CD4-positive, CD25-positive, alpha-beta regulatory T cell (primary cell): ENCODE results near the gene PDE4B. TPM values are rescaled to one million over a fixed set of nuclear protein-coding genes. Genes with fewer than 3 reads are reported as not detected.

Source experiments
- ATAC-seq, 2 donors: fragments of 150-1000 bp; cut with Tn5 transposase; one replicate each; pipeline ENCODE4 v1.10.0; 2021; ENCODE audit warnings: low read depth in 2 of 2, moderate number of reproducible peaks in 2 of 2, moderate library complexity in 1 of 2
- DNase-seq, 3 donors: peaks; one replicate each; pipeline versions ENCODE4 v3.0.0 to v3.0.0-alpha.2; 2012 to 2022; ENCODE audit warnings: mixed read lengths in 1 of 3
- H3K27ac ChIP-seq: one replicate; pipeline ENCODE4 v1.7.0; 2013; ENCODE audit warnings: mild to moderate bottlenecking, low read length; ENCODE audit not compliant: insufficient read depth, poor library complexity, severe bottlenecking
- H3K27me3 ChIP-seq: one replicate; pipeline ENCODE4 v1.7.0; 2013; ENCODE audit warnings: low read length; ENCODE audit not compliant: control insufficient read depth, insufficient read depth
- H3K36me3 ChIP-seq: one replicate; pipeline ENCODE4 v1.7.0; 2013; ENCODE audit warnings: mild to moderate bottlenecking, low read length, moderate library complexity; ENCODE audit not compliant: control insufficient read depth, insufficient read depth
- H3K4me1 ChIP-seq: 2 replicates; pipeline ENCODE4 v1.7.0; 2013; ENCODE audit warnings: mild to moderate bottlenecking, low read length; ENCODE audit not compliant: insufficient read depth, control insufficient read depth, poor library complexity, severe bottlenecking
- H3K4me3 ChIP-seq: one replicate; pipeline ENCODE4 v1.7.0; 2013; ENCODE audit warnings: low read depth, mild to moderate bottlenecking, low read length, moderate library complexity
- H3K9me3 ChIP-seq, 2 experiments: 1 replicate in 1 of 2; 2 replicates in 1 of 2; pipeline ENCODE4 v1.7.0; 2013; ENCODE audit warnings: low read length in 2 of 2, mild to moderate bottlenecking in 1 of 2, moderate library complexity in 1 of 2; ENCODE audit not compliant: control insufficient read depth in 2 of 2
- H3K27ac Mint-ChIP-seq, 3 donors: one replicate each; pipeline ENCODE4 v1.8.0; 2020 to 2022; ENCODE audit warnings: mild to moderate bottlenecking in 3 of 3, mixed read lengths in 3 of 3, moderate library complexity in 2 of 3
- H3K27me3 Mint-ChIP-seq: one replicate; pipeline ENCODE4 v1.8.0; 2022; ENCODE audit warnings: mild to moderate bottlenecking, mixed read lengths
- H3K36me3 Mint-ChIP-seq: one replicate; pipeline ENCODE4 v1.8.0; 2020; ENCODE audit warnings: mixed read lengths
- H3K4me1 Mint-ChIP-seq, 4 donors: one replicate each; pipeline ENCODE4 v1.8.0; 2020 to 2022; ENCODE audit warnings: mixed read lengths in 4 of 4, mild to moderate bottlenecking in 1 of 4
- H3K4me3 Mint-ChIP-seq, 4 donors: one replicate each; pipeline ENCODE4 v1.8.0; 2020 to 2022; ENCODE audit warnings: mild to moderate bottlenecking in 4 of 4, mixed read lengths in 4 of 4, moderate library complexity in 3 of 4
- H3K9me3 Mint-ChIP-seq, 7 donors: one replicate each; pipeline ENCODE4 v1.8.0; 2020 to 2022; ENCODE audit warnings: mixed read lengths in 7 of 7, mild to moderate bottlenecking in 3 of 7, moderate library complexity in 2 of 7
- polyA plus RNA-seq, 4 donors: library from polyadenylated mRNA; unstranded; fragments of 300-500 nt; fragmentation: Illumina TruSeq; gene quantifications; one replicate each; pipeline ENCODE4 v1.2.3, GENCODE V29; 2021
- total RNA-seq: library from RNA; stranded (reverse); gene quantifications from one replicate; pipeline ENCODE4 v1.2.3, GENCODE V29; 2022

The PDE4B gene
- total and polyA plus RNA-seq, 5 donors from 2014 or later = 63.9 to 200 (median 75.4) TPM

DNA sequence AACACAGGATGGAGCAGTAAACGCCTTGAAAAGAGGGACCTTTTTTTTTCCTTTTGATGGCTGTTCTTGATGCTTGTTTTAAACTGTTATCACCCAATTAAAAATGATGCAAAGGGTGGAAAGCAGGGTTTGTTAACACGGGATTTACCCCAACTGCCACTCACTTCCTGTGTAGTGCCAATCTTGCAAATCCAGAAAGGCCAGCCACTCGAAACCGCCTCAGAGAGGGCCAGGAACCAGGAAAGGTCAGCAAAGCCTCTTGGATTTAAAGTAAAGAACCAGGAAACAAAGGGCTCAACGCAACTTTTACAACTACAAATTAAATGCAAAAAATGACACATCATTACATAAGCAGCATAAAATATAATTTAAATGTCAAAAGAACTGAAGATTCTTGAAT is 347.4 kb downstream of the PDE4B start:
- H3K27ac Mint-ChIP-seq = no peak overlapping the region
- H3K9me3 Mint-ChIP-seq = peaks cover 0 to 3% (median 0%) of the 10 kb centered on the region in 7 donors
- Histone ChIP-seq H3K27me3 (peaks cover 6% of the 10 kb centered on the region), H3K4me1 (no peaks in the 10 kb centered on the region), H3K27ac (no peak overlapping the region), H3K4me3 (no peak overlapping the region), H3K36me3 (no peaks in the 10 kb centered on the region), H3K9me3 (no peaks in the 10 kb centered on the region)
- no peaks in the 10 kb centered on the region for H3K4me1 Mint-ChIP-seq
- no peak for DNase-seq
- peaks cover 6% of the 10 kb centered on the region for H3K27me3 Mint-ChIP-seq
- H3K36me3 Mint-ChIP-seq = no peaks in the 10 kb centered on the region
- ATAC-seq = no peak
- H3K4me3 Mint-ChIP-seq = no peak overlapping the region

DNA sequence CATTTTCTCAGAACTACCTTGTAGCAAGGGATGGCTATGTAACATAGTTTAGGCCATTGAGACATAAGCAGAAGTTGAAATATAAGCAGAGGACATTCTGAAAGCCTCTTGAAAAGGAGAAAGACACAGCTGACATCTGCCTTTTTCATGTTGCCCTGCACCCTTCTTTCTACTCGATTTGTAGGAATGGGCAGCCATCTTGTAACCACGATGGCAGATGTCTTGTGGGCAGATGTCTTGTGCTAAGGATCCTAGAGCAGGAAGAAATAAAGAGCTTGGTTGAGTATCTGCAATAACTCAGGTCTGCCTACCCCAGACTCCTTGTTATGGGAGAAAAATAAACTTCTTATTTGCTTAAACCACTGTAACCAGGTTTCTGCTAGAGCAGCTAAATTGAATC is 351.0 kb downstream of the PDE4B start:
- ATAC-seq (no peak), DNase-seq (no peak)
- peaks cover 0 to 3% (median 0%) of the 10 kb centered on the region in 7 donors for H3K9me3 Mint-ChIP-seq
- Histone ChIP-seq H3K4me1 (no peaks in the 10 kb centered on the region), H3K36me3 (no peaks in the 10 kb centered on the region), H3K27ac (no peak overlapping the region), H3K4me3 (no peak overlapping the region), H3K27me3 (peaks cover 6% of the 10 kb centered on the region), H3K9me3 (no peaks in the 10 kb centered on the region)
- no peak overlapping the region for H3K4me3 Mint-ChIP-seq
- no peaks in the 10 kb centered on the region for H3K4me1 Mint-ChIP-seq
- no peak overlapping the region for H3K27ac Mint-ChIP-seq
- H3K27me3 Mint-ChIP-seq = no peaks in the 10 kb centered on the region
- no peaks in the 10 kb centered on the region for H3K36me3 Mint-ChIP-seq

DNA sequence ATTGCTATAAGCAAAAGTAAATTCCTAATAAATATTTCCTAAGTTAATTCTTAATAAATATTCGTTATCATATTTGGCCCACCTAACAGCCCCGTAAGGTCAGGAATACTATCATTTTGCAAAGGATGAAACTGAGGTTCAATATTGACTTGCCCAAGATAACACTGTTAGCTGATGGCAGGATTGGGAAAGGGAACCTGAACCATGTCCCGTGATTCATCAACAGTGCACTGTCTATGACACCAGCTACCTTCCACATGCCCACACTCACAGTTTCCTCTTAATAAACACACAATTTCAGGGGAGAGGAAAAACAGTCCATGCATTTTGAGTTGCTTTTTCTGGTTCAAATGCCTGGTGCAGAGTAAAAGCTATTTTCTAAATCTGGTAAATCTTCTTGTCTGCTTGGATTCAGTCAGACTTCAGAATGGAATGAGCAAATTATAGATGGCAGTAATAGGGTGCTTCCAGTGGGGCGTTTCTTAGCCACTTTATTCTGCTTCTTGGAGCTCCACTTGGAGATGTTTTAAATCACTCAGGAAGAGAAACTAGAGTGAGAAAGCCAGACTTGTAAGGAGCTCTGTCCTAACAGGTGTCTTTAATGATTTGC is 354.6 kb downstream of the PDE4B start:
- Mint-ChIP-seq H3K4me1 (no peaks in the 10 kb centered on the region), H3K4me3 (no peak overlapping the region), H3K27ac (no peak overlapping the region), H3K36me3 (no peaks in the 10 kb centered on the region), H3K27me3 (peaks cover 6% of the 10 kb centered on the region), H3K9me3 (peaks cover 0 to 3% (median 0%) of the 10 kb centered on the region in 7 donors)
- Histone ChIP-seq H3K4me1 (no peaks in the 10 kb centered on the region), H3K27me3 (peaks cover 14% of the 10 kb centered on the region), H3K4me3 (no peak overlapping the region), H3K9me3 (no peaks in the 10 kb centered on the region), H3K27ac (no peak overlapping the region), H3K36me3 (no peaks in the 10 kb centered on the region)
- ATAC-seq (no peak), DNase-seq (no peak)

- Histone ChIP-seq H3K4me1 (no peaks in the 10 kb centered on the region), H3K4me3 (no peak overlapping the region), H3K27ac (no peak overlapping the region), H3K9me3 (no peaks in the 10 kb centered on the region), H3K36me3 (no peaks in the 10 kb centered on the region), H3K27me3 (peaks cover 29% of the 10 kb centered on the region)
- Mint-ChIP-seq H3K36me3 (no peaks in the 10 kb centered on the region), H3K4me1 (no peaks in the 10 kb centered on the region), H3K4me3 (no peak overlapping the region), H3K9me3 (peaks cover 0 to 2% (median 0%) of the 10 kb centered on the region in 7 donors), H3K27me3 (peaks cover 17% of the 10 kb centered on the region), H3K27ac (no peak overlapping the region)
- no peak for ATAC-seq
- no peak for DNase-seq
These were observed 359.3 kb downstream of the PDE4B start for GRCh38 chr1:66152034-66152433.

- Histone ChIP-seq H3K4me1 (no peaks in the 10 kb centered on the region), H3K36me3 (no peaks in the 10 kb centered on the region), H3K27ac (no peak overlapping the region), H3K9me3 (no peaks in the 10 kb centered on the region), H3K27me3 (peaks cover 41% of the 10 kb centered on the region), H3K4me3 (no peak overlapping the region)
- ATAC-seq = no peak
- Mint-ChIP-seq H3K9me3 (peaks cover 0 to 3% (median 0%) of the 10 kb centered on the region in 7 donors), H3K4me1 (no peaks in the 10 kb centered on the region), H3K36me3 (no peaks in the 10 kb centered on the region), H3K4me3 (no peak overlapping the region), H3K27me3 (peaks cover 31% of the 10 kb centered on the region), H3K27ac (no peak overlapping the region)
- DNase-seq = no peak
These were observed 361.7 kb downstream of the PDE4B start for GRCh38 chr1:66154394-66154793.

- Mint-ChIP-seq H3K4me1 (no peaks in the 10 kb centered on the region), H3K4me3 (no peak overlapping the region), H3K36me3 (no peaks in the 10 kb centered on the region), H3K27me3 (peaks cover 46% of the 10 kb centered on the region), H3K27ac (no peak overlapping the region), H3K9me3 (peaks cover 0 to 3% (median 0%) of the 10 kb centered on the region in 7 donors)
- Histone ChIP-seq H3K36me3 (no peaks in the 10 kb centered on the region), H3K9me3 (no peaks in the 10 kb centered on the region), H3K4me1 (no peaks in the 10 kb centered on the region), H3K27ac (no peak overlapping the region), H3K4me3 (no peak overlapping the region), H3K27me3 (peaks cover 41% of the 10 kb centered on the region)
- DNase-seq = no peak
- ATAC-seq = no peak
These were observed 363.4 kb downstream of the PDE4B start for GRCh38 chr1:66156144-66156543.

- no peak overlapping the region for H3K4me3 Mint-ChIP-seq
- H3K9me3 Mint-ChIP-seq = peaks cover 0 to 3% (median 0%) of the 10 kb centered on the region in 7 donors
- Histone ChIP-seq H3K36me3 (no peaks in the 10 kb centered on the region), H3K4me3 (no peak overlapping the region), H3K9me3 (no peaks in the 10 kb centered on the region), H3K27ac (no peak overlapping the region), H3K27me3 (peaks cover 27% of the 10 kb centered on the region), H3K4me1 (no peaks in the 10 kb centered on the region)
- no peaks in the 10 kb centered on the region for H3K4me1 Mint-ChIP-seq
- peaks cover 40% of the 10 kb centered on the region for H3K27me3 Mint-ChIP-seq
- no peak for DNase-seq
- ATAC-seq = no peak
- no peaks in the 10 kb centered on the region for H3K36me3 Mint-ChIP-seq
- H3K27ac Mint-ChIP-seq = no peak overlapping the region
These were observed 367.1 kb downstream of the PDE4B start for GRCh38 chr1:66159800-66160199.

DNA sequence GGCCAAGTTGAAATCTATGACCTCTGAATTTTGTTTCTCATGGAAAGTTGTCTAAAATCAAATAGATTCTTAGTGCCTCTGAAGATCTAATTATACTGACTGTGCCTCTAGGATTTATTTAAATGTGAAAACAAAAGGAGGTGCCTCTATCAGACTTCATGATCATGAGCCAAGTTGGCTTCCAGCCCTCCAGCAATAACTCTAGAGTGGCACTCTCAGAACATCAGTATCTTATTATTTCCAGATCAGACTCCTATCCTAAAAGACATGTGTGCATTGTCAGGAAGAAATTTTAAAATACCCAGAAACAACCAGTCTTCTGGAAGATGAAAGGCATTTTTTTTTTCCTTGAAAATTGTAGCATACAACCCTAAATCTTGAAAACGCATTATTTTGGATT is 368.0 kb downstream of the PDE4B start:
- Histone ChIP-seq H3K9me3 (no peaks in the 10 kb centered on the region), H3K27me3 (peaks cover 27% of the 10 kb centered on the region), H3K4me3 (no peak overlapping the region), H3K27ac (no peak overlapping the region), H3K36me3 (no peaks in the 10 kb centered on the region), H3K4me1 (no peaks in the 10 kb centered on the region)
- no peaks in the 10 kb centered on the region for H3K4me1 Mint-ChIP-seq
- H3K27ac Mint-ChIP-seq = no peak overlapping the region
- no peak for DNase-seq
- H3K36me3 Mint-ChIP-seq = no peaks in the 10 kb centered on the region
- H3K27me3 Mint-ChIP-seq = peaks cover 43% of the 10 kb centered on the region
- peaks cover 0 to 1% (median 0%) of the 10 kb centered on the region in 7 donors for H3K9me3 Mint-ChIP-seq
- no peak overlapping the region for H3K4me3 Mint-ChIP-seq
- no peak for ATAC-seq
